Liver (tissue), 9 donors: ENCODE data around the gene FZD1. TPM values are rescaled to one million over a fixed set of nuclear protein-coding genes. Genes with fewer than 3 reads are reported as not detected.

Experiments used
- DNase-seq: peaks from one replicate; pipeline ENCODE4 v3.0.0-alpha.2; 2017; ENCODE audit warnings: low spot score
- H3K27ac ChIP-seq, 2 donors: one replicate each; pipeline ENCODE4 v1.7.0; 2013; ENCODE audit warnings: inconsistent platforms in 2 of 2, low read length in 2 of 2, control low read depth in 1 of 2, low read depth in 1 of 2, mild to moderate bottlenecking in 1 of 2
- H3K27me3 ChIP-seq, 4 donors: one replicate each; pipeline versions ENCODE4 v1.6.1 to v1.7.0; 2013; ENCODE audit warnings: low read length in 3 of 4, inconsistent platforms in 1 of 4, mild to moderate bottlenecking in 1 of 4, moderate library complexity in 1 of 4; ENCODE audit not compliant: control insufficient read depth in 4 of 4, insufficient read depth in 4 of 4
- H3K36me3 ChIP-seq, 4 donors: one replicate each; pipeline versions ENCODE4 v1.6.1 to v1.7.0; 2013; ENCODE audit warnings: low read length in 3 of 4, mild to moderate bottlenecking in 3 of 4, low read depth in 1 of 4, moderate library complexity in 1 of 4; ENCODE audit not compliant: control insufficient read depth in 4 of 4, insufficient read depth in 3 of 4
- H3K4me1 ChIP-seq, 4 donors: one replicate each; pipeline versions ENCODE4 v1.6.1 to v1.7.0; 2013; ENCODE audit warnings: low read length in 3 of 4, mild to moderate bottlenecking in 3 of 4, moderate library complexity in 1 of 4; ENCODE audit not compliant: control insufficient read depth in 4 of 4, insufficient read depth in 4 of 4
- H3K4me3 ChIP-seq, 3 donors: one replicate each; pipeline versions ENCODE4 v1.6.1 to v1.7.0; 2013; ENCODE audit warnings: low read length in 3 of 3, control low read depth in 1 of 3, low read depth in 1 of 3, mild to moderate bottlenecking in 1 of 3
- H3K9ac ChIP-seq, 2 donors: one replicate each; pipeline ENCODE4 v1.7.0; 2013; ENCODE audit warnings: low read length in 2 of 2, mild to moderate bottlenecking in 2 of 2, moderate library complexity in 2 of 2, control low read depth in 1 of 2, low read depth in 1 of 2
- H3K9me3 ChIP-seq, 4 donors: one replicate each; pipeline versions ENCODE4 v1.6.1 to v1.7.0; 2013; ENCODE audit warnings: low read length in 3 of 4; ENCODE audit not compliant: control insufficient read depth in 4 of 4
- EGR1 ChIP-seq, 2 donors: IDR thresholded peaks; 2 replicates each; pipeline ENCODE4 v1.6.1; 2016 to 2018; ENCODE audit warnings: antibody characterized with exemption in 2 of 2, low read depth in 2 of 2
- FOXA1 ChIP-seq: IDR thresholded peaks from 2 replicates; pipeline ENCODE4 v1.6.1; 2016; ENCODE audit warnings: antibody characterized with exemption
- FOXA2 ChIP-seq: IDR thresholded peaks from 2 replicates; pipeline ENCODE4 v1.6.1; 2016; ENCODE audit warnings: antibody characterized with exemption
- GABPA ChIP-seq, 2 donors: IDR thresholded peaks in 1 of 2; conservative IDR thresholded peaks in 1 of 2; 2 replicates each; pipeline ENCODE4 v1.6.1; 2016; ENCODE audit warnings: antibody characterized with exemption in 2 of 2, mild to moderate bottlenecking in 1 of 2, moderate library complexity in 1 of 2
- HNF4A ChIP-seq, 2 donors: conservative IDR thresholded peaks; 2 replicates each; pipeline ENCODE4 v1.6.1; 2016; ENCODE audit warnings: antibody characterized with exemption in 2 of 2, mild to moderate bottlenecking in 2 of 2
- JUND ChIP-seq, 2 donors: IDR thresholded peaks; 2 replicates each; pipeline ENCODE4 v1.6.1; 2016; ENCODE audit warnings: antibody characterized with exemption in 2 of 2
- RAD21 ChIP-seq, 2 donors: IDR thresholded peaks; 2 replicates each; pipeline ENCODE4 v1.6.1; 2016; ENCODE audit warnings: antibody characterized with exemption in 2 of 2, mild to moderate bottlenecking in 2 of 2
- RXRA ChIP-seq, 2 donors: IDR thresholded peaks; 2 replicates each; pipeline ENCODE4 v1.6.1; 2017 to 2018; ENCODE audit warnings: antibody characterized with exemption in 2 of 2, mild to moderate bottlenecking in 1 of 2
- SP1 ChIP-seq: IDR thresholded peaks from 2 replicates; pipeline ENCODE4 v1.6.1; 2018; ENCODE audit warnings: antibody characterized with exemption, mild to moderate bottlenecking
- TAF1 ChIP-seq: conservative IDR thresholded peaks from 2 replicates; pipeline ENCODE4 v1.6.1; 2016; ENCODE audit warnings: antibody characterized with exemption, mild to moderate bottlenecking
- YY1 ChIP-seq: IDR thresholded peaks from 2 replicates; pipeline ENCODE4 v1.6.1; 2016; ENCODE audit warnings: antibody characterized with exemption, mild to moderate bottlenecking
- WGBS: extraction: QIAGEN DNeasy Blood & Tissue Kit; methylation state at CpG from one replicate; pipeline ENCODE4 v1.1.7; 2013; 5-methylcytosine and 5-hydroxymethylcytosine counted together
- polyA plus RNA-seq, 2 donors: library from polyadenylated mRNA; stranded (reverse) in 1 of 2; unstranded in 1 of 2; fragments of 200-250 nt in 1 of 2; fragments of >200 nt in 1 of 2; fragmentation: Nextera tagmentation in 1 of 2; extraction: Ambion mirVana in 1 of 2; gene quantifications; one replicate each; pipeline versions ENCODE4 v1.2.1 to v1.2.3, GENCODE V29; 2013 to 2015
- total RNA-seq, 2 donors: library from RNA; depleted of rRNA; stranded (reverse); fragments of >200 nt; gene quantifications; one replicate each; pipeline ENCODE4 v1.2.3, GENCODE V29; 2014
- TF ChIP-seq, protein P1 (sequence below): IDR thresholded peaks from 2 replicates; pipeline ENCODE4 v1.6.1; 2016; ENCODE audit warnings: antibody characterized with exemption, mild to moderate bottlenecking
- TF ChIP-seq, protein P2 (sequence below): IDR thresholded peaks from 2 replicates; pipeline ENCODE4 v1.6.1; 2016; ENCODE audit warnings: antibody characterized with exemption
- TF ChIP-seq, protein P3 (sequence below): IDR thresholded peaks from 2 replicates; pipeline ENCODE4 v1.6.1; 2016; ENCODE audit warnings: antibody characterized with exemption
- TF ChIP-seq, protein P4 (sequence below): fragments of 150-350 bp; IDR thresholded peaks from 2 replicates; pipeline ENCODE4 v1.5.1; 2017; ENCODE audit warnings: improper control_type of control experiment, low read depth, low read length; ENCODE audit not compliant: missing input control
- TF ChIP-seq, protein P5 (sequence below): IDR thresholded peaks from 2 replicates; pipeline ENCODE4 v1.6.1; 2016; ENCODE audit warnings: antibody characterized with exemption
- donor health status: healthy.
- donor health status: healthy.
- donor health status: healthy.
- donor health status: healthy.
- donor health status: healthy.

Gene FZD1
- total and polyA plus RNA-seq, 4 donors, result 0.68 to 3.8 (median 2.6) TPM

DNA sequence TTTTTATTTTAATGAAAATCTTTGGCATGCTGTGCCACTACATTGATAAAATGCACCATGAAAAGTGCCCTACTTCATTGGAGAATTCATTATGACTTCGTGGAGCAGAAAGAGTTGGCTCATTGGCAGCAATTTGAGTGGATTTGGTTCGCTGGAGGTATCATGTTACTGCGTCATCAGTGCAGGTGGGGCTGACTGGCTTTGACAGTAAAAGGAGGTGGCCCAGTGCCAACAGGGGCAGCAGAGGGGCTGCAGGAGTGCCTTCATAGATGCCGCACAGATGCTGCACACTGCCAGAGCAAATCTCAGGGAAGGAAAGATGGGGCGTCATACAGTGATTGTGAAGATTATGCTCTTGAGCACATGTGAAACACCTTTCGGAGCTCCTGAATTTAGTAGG lies 22.2 kb downstream of the FZD1 start:
- Histone ChIP-seq H3K9me3 (no peaks in the 10 kb centered on the region), H3K4me3 (no peak overlapping the region), H3K9ac (no peak overlapping the region), H3K27me3 (peaks cover 0 to 5% (median 0%) of the 10 kb centered on the region in 4 donors), H3K4me1 (no peaks in the 10 kb centered on the region), H3K36me3 (no peaks in the 10 kb centered on the region), H3K27ac (no peak overlapping the region)
- DNase-seq, result no peak
- 79% methylated on average over 6 of the region's 6 CpGs for WGBS
- no peak for TF ChIP-seq EGR1 (IDR thresholded peaks at IDR 0.05; ENCODE audit: low read depth in 2 of 2)
- TF ChIP-seq JUND (IDR thresholded peaks at IDR 0.05), result no peak
- TF ChIP-seq SP1, result no peak
- TF ChIP-seq, protein P1, sequence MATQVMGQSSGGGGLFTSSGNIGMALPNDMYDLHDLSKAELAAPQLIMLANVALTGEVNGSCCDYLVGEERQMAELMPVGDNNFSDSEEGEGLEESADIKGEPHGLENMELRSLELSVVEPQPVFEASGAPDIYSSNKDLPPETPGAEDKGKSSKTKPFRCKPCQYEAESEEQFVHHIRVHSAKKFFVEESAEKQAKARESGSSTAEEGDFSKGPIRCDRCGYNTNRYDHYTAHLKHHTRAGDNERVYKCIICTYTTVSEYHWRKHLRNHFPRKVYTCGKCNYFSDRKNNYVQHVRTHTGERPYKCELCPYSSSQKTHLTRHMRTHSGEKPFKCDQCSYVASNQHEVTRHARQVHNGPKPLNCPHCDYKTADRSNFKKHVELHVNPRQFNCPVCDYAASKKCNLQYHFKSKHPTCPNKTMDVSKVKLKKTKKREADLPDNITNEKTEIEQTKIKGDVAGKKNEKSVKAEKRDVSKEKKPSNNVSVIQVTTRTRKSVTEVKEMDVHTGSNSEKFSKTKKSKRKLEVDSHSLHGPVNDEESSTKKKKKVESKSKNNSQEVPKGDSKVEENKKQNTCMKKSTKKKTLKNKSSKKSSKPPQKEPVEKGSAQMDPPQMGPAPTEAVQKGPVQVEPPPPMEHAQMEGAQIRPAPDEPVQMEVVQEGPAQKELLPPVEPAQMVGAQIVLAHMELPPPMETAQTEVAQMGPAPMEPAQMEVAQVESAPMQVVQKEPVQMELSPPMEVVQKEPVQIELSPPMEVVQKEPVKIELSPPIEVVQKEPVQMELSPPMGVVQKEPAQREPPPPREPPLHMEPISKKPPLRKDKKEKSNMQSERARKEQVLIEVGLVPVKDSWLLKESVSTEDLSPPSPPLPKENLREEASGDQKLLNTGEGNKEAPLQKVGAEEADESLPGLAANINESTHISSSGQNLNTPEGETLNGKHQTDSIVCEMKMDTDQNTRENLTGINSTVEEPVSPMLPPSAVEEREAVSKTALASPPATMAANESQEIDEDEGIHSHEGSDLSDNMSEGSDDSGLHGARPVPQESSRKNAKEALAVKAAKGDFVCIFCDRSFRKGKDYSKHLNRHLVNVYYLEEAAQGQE, result no peak
- no peak for TF ChIP-seq TAF1
- no peak for TF ChIP-seq FOXA2
- TF ChIP-seq RAD21 (IDR thresholded peaks at IDR 0.05), result no peak
- TF ChIP-seq FOXA1, result no peak
- TF ChIP-seq HNF4A (conservative IDR thresholded peaks at IDR 0.05), result no peak
- no peak for TF ChIP-seq YY1
- TF ChIP-seq, protein P2, sequence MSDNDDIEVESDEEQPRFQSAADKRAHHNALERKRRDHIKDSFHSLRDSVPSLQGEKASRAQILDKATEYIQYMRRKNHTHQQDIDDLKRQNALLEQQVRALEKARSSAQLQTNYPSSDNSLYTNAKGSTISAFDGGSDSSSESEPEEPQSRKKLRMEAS, result no peak
- TF ChIP-seq, protein P3, sequence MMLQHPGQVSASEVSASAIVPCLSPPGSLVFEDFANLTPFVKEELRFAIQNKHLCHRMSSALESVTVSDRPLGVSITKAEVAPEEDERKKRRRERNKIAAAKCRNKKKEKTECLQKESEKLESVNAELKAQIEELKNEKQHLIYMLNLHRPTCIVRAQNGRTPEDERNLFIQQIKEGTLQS, result no peak
- TF ChIP-seq GABPA (IDR thresholded peaks at IDR 0.05 in 1 of 2, conservative IDR thresholded peaks at IDR 0.05 in 1 of 2), result no peak
- TF ChIP-seq, protein P4, sequence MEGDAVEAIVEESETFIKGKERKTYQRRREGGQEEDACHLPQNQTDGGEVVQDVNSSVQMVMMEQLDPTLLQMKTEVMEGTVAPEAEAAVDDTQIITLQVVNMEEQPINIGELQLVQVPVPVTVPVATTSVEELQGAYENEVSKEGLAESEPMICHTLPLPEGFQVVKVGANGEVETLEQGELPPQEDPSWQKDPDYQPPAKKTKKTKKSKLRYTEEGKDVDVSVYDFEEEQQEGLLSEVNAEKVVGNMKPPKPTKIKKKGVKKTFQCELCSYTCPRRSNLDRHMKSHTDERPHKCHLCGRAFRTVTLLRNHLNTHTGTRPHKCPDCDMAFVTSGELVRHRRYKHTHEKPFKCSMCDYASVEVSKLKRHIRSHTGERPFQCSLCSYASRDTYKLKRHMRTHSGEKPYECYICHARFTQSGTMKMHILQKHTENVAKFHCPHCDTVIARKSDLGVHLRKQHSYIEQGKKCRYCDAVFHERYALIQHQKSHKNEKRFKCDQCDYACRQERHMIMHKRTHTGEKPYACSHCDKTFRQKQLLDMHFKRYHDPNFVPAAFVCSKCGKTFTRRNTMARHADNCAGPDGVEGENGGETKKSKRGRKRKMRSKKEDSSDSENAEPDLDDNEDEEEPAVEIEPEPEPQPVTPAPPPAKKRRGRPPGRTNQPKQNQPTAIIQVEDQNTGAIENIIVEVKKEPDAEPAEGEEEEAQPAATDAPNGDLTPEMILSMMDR, result no peak
- TF ChIP-seq RXRA (IDR thresholded peaks at IDR 0.05), result no peak
- TF ChIP-seq, protein P5, sequence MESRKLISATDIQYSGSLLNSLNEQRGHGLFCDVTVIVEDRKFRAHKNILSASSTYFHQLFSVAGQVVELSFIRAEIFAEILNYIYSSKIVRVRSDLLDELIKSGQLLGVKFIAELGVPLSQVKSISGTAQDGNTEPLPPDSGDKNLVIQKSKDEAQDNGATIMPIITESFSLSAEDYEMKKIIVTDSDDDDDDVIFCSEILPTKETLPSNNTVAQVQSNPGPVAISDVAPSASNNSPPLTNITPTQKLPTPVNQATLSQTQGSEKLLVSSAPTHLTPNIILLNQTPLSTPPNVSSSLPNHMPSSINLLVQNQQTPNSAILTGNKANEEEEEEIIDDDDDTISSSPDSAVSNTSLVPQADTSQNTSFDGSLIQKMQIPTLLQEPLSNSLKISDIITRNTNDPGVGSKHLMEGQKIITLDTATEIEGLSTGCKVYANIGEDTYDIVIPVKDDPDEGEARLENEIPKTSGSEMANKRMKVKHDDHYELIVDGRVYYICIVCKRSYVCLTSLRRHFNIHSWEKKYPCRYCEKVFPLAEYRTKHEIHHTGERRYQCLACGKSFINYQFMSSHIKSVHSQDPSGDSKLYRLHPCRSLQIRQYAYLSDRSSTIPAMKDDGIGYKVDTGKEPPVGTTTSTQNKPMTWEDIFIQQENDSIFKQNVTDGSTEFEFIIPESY, result no peak
